Ramos (cell line): ENCODE data around the gene DENND4A.

Experiments
- in situ Hi-C: fragments of 300-500 bp; cut with MboI; formaldehyde crosslinking; loops from one replicate; pipeline ENCODE4 v1.14.3; 2022; ENCODE audit warnings: low sequenced_read_pairs; ENCODE audit not compliant: unreplicated experiment

DENND4A gene

GRCh38 chr15:65612616-65612946, 179.5 kb downstream of the DENND4A start:
- in situ Hi-C loops: no loop called here

- in situ Hi-C loops: no loop called here
These were observed 180.0 kb downstream of the DENND4A start for GRCh38 chr15:65611888-65612615.

- in situ Hi-C loops: no loop called here
These were observed 181.0 kb downstream of the DENND4A start, which contains the start of gene INTS14 for GRCh38 chr15:65610871-65611718. Gene INTS14 (minus strand): TSS chr15:65611131. CDS start chr15:65607380, 3,751 bp downstream.
